UCSD-AML1 (cell line): ENCODE measurements around the gene CNTNAP4.

Experiments used
- DNase-seq: peaks from one replicate; lab custom pipeline; 2025; ENCODE audit not compliant: unreplicated experiment; lab: John Stamatoyannopoulos, UW

CNTNAP4 gene

GRCh38 chr16:76276745-76277438 is at the start of gene CNTNAP4:
Gene CNTNAP4, plus strand, starts transcription at chr16:76277401. Its CDS starts 262 bp downstream, at chr16:76277663.
- no peak for DNase-seq

GRCh38 chr16:76228546-76229146 is 48.6 kb upstream of the CNTNAP4 start:
- DNase-seq = no peak

GRCh38 chr16:76232704-76233103 is 44.5 kb upstream of the CNTNAP4 start:
- no peak for DNase-seq

- DNase-seq = no peak
These were observed 42.2 kb upstream of the CNTNAP4 start for GRCh38 chr16:76235025-76235424.

- no peak for DNase-seq
These were observed 41.8 kb upstream of the CNTNAP4 start for GRCh38 chr16:76235426-76235825.

GRCh38 chr16:76237471-76237870 is 39.7 kb upstream of the CNTNAP4 start:
- DNase-seq = no peak

- no peak for DNase-seq
These were observed 35.4 kb upstream of the CNTNAP4 start for GRCh38 chr16:76241755-76242154.

- no peak for DNase-seq
These were observed 33.6 kb upstream of the CNTNAP4 start for GRCh38 chr16:76243620-76244019.

GRCh38 chr16:76246587-76246986 is 30.6 kb upstream of the CNTNAP4 start:
- DNase-seq = no peak

- DNase-seq = peak; percentile 10
These were observed 11.7 kb upstream of the CNTNAP4 start for GRCh38 chr16:76265434-76266045.

GRCh38 chr16:76268824-76269223 is 8.4 kb upstream of the CNTNAP4 start:
- DNase-seq = no peak

- DNase-seq = no peak
These were observed 344 bp downstream of the CNTNAP4 start for GRCh38 chr16:76277460-76278030.

GRCh38 chr16:76278086-76278485 is 885 bp downstream of the CNTNAP4 start:
- no peak for DNase-seq

GRCh38 chr16:76278980-76279379 is 1.8 kb downstream of the CNTNAP4 start:
- no peak for DNase-seq

GRCh38 chr16:76280421-76281215 is 3.4 kb downstream of the CNTNAP4 start:
- DNase-seq = no peak

- DNase-seq = no peak
These were observed 10.3 kb downstream of the CNTNAP4 start for GRCh38 chr16:76287466-76287865.

GRCh38 chr16:76292218-76292617 is 15.0 kb downstream of the CNTNAP4 start:
- DNase-seq = no peak

- DNase-seq = no peak
These were observed 16.8 kb downstream of the CNTNAP4 start for GRCh38 chr16:76293980-76294379.

GRCh38 chr16:76294396-76295214 is 17.4 kb downstream of the CNTNAP4 start:
- DNase-seq = no peak

GRCh38 chr16:76297941-76298340 is 20.7 kb downstream of the CNTNAP4 start:
- DNase-seq = no peak
